IPS-15b (cell line): ENCODE data around the gene AAGAB.

ENCODE experiments used
- H3K27me3 ChIP-seq: one replicate; pipeline ENCODE4 v1.6.1; 2013; ENCODE audit warnings: low read length; ENCODE audit not compliant: control insufficient read depth, insufficient read depth
- H3K36me3 ChIP-seq: one replicate; pipeline ENCODE4 v1.6.1; 2013; ENCODE audit warnings: low read length; ENCODE audit not compliant: control insufficient read depth, insufficient read depth
- H3K4me1 ChIP-seq: one replicate; pipeline ENCODE4 v1.6.1; 2013; ENCODE audit warnings: mild to moderate bottlenecking, low read length; ENCODE audit not compliant: control insufficient read depth, insufficient read depth
- H3K4me3 ChIP-seq: one replicate; pipeline ENCODE4 v1.5.1; 2013; ENCODE audit warnings: low read depth, low read length
- H3K9ac ChIP-seq: one replicate; pipeline ENCODE4 v1.6.1; 2013; ENCODE audit warnings: low read depth, mild to moderate bottlenecking, low read length
- H3K9me3 ChIP-seq: one replicate; pipeline ENCODE4 v1.6.1; 2013; ENCODE audit warnings: mild to moderate bottlenecking, low read length; ENCODE audit not compliant: control insufficient read depth, insufficient read depth

The AAGAB gene

DNA sequence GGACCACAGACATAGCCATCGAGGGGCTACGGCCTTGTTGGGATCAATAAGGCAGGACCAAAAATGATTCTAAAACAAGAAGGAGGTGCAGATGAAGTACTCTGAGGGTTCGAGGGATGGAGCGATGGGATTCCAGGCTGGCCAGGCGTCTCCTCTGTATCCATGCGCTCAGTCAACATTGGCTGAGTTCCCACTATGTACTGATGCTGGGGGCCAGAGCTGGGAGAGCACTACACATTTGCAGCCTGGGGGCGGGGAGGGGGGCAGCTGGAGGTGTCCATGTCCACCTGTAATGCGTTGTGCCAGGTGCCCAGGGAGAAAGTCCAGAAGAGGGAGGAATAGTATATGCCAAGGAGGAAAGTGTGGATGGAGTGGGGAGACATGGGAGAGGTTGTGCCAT is 81.5 kb downstream of the AAGAB start:
- H3K36me3 ChIP-seq = peaks cover 23% of the 10 kb centered on the region
- H3K9me3 ChIP-seq = no peaks in the 10 kb centered on the region
- H3K9ac ChIP-seq = no peak overlapping the region
- H3K4me3 ChIP-seq = no peak overlapping the region
- peaks cover 12% of the 10 kb centered on the region for H3K4me1 ChIP-seq
- H3K27me3 ChIP-seq = no peaks in the 10 kb centered on the region

DNA sequence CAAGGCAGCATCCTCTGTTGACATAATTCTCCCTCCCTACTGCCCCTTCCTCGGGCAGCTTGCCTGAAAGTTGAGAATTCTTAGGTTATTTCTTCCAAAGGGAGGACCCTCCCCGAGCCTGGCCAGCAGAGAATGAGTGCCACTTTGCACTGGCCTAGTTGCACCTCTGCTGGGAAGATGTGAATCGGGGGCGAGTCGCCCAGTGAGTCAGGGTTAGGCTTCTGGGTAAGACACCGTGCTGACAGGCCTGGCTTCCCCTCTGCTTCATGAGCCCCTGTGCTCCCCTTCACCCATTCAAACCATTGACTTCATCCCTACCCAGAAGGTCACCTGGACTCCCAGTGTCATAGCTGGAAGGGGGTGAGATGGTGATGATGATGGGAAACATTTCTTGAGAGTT is 82.3 kb downstream of the AAGAB start:
- no peaks in the 10 kb centered on the region for H3K9me3 ChIP-seq
- H3K9ac ChIP-seq = no peak overlapping the region
- peaks cover 12% of the 10 kb centered on the region for H3K4me1 ChIP-seq
- no peak overlapping the region for H3K4me3 ChIP-seq
- peaks cover 24% of the 10 kb centered on the region for H3K36me3 ChIP-seq
- no peaks in the 10 kb centered on the region for H3K27me3 ChIP-seq

DNA sequence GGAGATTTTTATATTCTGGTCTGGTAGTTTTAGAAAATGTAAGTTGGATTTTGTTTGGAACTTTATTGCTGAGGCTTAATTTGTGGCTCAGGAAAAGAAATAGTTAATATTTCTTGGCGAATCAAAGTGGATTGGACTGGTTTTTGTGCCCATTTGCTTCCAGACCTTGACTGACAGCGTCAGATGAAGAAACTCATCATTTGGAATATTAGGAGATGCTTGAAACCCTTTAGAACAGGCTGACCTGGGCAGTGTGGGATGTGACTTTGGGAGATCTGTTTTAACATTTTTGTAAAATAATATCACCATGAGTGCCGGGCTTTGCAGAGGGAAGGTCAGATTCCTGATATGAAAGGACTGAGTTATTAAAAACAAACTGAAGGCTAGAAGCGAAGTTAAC is 83.0 kb downstream of the AAGAB start:
- peaks cover 14% of the 10 kb centered on the region for H3K4me1 ChIP-seq

DNA sequence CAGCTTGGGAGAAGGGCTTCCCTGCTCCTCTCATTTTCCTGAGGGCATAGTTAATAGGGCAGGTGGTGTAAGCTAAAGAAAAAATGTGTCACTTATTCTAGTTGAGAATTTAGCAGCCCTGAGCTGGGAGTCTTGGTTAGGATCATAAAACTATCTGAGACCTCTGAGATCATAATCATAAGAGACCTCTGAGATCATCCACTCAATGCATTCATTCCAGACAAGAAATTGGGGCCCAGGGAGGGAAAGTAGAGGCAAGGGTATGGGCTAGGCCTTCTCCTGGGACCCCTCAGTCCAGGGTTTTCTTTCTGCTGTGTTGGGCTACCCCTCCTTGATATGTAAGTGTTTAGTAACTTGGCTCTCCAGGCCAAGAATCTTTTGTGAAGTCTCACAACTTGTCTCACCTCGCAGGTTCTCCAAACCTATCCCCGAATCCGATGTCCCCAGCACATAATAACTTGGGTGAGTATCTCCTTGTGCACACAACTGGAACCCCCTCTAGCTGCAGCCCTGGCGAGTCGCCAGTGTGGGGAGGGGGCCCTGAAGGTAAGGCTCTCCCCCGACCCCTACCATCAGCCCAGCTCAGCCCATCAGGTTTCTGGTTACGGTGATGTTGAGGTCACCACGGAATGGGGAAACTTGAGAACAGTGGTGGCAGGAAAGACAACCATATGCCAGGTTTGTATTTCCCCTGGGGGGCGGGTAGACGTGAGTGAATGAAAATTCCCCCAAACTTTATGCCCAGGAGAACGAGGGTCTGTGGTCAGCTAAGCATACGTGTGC is 84.1 kb downstream of the AAGAB start:
- H3K9ac ChIP-seq = no peak overlapping the region
- H3K27me3 ChIP-seq = no peaks in the 10 kb centered on the region
- peaks cover 21% of the 10 kb centered on the region for H3K36me3 ChIP-seq
- no peaks in the 10 kb centered on the region for H3K9me3 ChIP-seq
- peaks cover 14% of the 10 kb centered on the region for H3K4me1 ChIP-seq
- H3K4me3 ChIP-seq = no peak overlapping the region

More for the DNA sequence above, 83.0 kb downstream of the AAGAB start:
- Histone ChIP-seq H3K36me3 (peaks cover 27% of the 10 kb centered on the region), H3K4me3 (no peak overlapping the region), H3K9me3 (no peaks in the 10 kb centered on the region), H3K27me3 (no peaks in the 10 kb centered on the region), H3K9ac (no peak overlapping the region)

DNA sequence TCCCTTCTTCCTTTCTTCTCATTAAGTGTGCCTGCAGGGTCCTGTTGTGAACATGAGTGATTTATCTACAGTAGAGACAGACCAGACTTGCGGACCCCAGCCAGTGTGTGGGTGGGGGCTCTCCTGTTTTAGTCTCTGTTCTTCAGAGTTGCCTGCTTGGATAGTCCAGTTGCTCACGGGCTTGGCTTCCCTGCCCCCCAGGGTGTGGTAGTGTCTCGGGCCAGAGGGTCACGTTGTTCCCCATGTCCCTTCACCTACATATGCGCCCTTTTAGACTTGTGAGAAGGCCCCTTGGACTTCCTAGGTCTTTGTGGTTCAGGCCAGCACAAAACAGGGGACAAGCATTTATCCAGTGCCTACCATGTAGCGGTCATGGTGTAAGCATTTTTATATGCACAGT is 85.8 kb downstream of the AAGAB start:
- no peaks in the 10 kb centered on the region for H3K9me3 ChIP-seq
- H3K27me3 ChIP-seq = no peaks in the 10 kb centered on the region
- H3K36me3 ChIP-seq = peaks cover 19% of the 10 kb centered on the region
- peaks cover 21% of the 10 kb centered on the region for H3K4me1 ChIP-seq
- H3K4me3 ChIP-seq = no peak overlapping the region
- no peak overlapping the region for H3K9ac ChIP-seq

DNA sequence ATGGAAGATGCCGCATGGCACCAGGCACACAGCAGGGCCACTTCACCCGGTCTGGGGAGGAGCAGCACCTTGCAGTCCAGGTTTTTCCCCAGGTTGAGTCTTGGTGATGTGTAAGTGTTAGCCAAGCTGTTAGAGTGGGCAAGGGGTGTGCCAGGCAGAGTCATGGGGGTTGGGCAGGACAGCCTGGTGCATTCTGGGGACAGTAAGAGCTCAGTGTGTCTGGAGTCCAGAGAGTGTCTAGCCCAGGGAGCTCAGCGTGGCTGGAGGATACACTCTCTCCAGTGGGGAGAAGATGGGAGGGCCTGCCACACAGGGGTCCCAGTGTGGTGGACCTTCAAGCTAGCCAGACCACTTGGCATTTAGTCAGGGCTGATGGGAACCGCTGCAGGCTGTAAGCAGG is 87.4 kb downstream of the AAGAB start:
- Histone ChIP-seq H3K4me3 (no peak overlapping the region), H3K9me3 (no peaks in the 10 kb centered on the region), H3K27me3 (no peaks in the 10 kb centered on the region), H3K9ac (no peak overlapping the region), H3K36me3 (peaks cover 19% of the 10 kb centered on the region), H3K4me1 (peaks cover 21% of the 10 kb centered on the region)

DNA sequence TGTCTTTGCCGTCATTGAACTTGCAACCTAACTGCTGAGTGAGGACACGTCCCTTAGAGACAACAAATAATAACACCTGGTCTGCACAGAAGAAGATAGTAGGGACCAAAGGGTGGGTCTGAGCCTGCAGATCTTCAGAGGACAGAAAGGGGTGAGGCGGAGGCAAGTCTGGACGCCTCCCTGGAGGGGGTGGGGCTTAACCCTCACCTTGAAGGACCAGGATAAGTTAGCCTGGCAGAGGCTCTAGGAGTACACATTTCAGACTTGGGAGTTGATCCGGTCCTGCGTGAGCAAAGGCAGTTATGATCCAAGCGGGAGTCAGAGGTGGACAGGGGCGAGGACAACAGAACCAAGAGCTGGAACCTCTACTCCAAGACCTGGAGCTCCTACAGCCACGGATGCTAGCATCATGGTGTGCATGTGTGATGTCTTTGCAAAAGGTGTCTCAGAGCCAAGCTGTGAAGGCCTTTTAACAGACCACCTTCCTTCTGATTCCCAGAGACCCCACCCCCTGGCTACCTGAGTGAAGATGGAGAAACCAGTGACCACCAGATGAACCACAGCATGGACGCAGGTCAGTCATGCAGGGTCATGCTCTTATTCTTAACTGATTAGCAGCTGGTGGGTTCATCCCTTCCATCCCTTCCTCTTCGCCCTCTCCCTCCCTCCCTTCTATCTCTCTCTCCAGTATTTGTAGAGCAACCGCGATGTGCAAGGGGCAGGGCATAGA is 88.0 kb downstream of the AAGAB start:
- H3K4me3 ChIP-seq = peak overlapping the region; percentile 6
- H3K4me1 ChIP-seq = peaks cover 21% of the 10 kb centered on the region
- H3K9ac ChIP-seq = peak overlapping the region; percentile 2
- H3K36me3 ChIP-seq = peaks cover 19% of the 10 kb centered on the region
- no peaks in the 10 kb centered on the region for H3K27me3 ChIP-seq
- H3K9me3 ChIP-seq = no peaks in the 10 kb centered on the region

DNA sequence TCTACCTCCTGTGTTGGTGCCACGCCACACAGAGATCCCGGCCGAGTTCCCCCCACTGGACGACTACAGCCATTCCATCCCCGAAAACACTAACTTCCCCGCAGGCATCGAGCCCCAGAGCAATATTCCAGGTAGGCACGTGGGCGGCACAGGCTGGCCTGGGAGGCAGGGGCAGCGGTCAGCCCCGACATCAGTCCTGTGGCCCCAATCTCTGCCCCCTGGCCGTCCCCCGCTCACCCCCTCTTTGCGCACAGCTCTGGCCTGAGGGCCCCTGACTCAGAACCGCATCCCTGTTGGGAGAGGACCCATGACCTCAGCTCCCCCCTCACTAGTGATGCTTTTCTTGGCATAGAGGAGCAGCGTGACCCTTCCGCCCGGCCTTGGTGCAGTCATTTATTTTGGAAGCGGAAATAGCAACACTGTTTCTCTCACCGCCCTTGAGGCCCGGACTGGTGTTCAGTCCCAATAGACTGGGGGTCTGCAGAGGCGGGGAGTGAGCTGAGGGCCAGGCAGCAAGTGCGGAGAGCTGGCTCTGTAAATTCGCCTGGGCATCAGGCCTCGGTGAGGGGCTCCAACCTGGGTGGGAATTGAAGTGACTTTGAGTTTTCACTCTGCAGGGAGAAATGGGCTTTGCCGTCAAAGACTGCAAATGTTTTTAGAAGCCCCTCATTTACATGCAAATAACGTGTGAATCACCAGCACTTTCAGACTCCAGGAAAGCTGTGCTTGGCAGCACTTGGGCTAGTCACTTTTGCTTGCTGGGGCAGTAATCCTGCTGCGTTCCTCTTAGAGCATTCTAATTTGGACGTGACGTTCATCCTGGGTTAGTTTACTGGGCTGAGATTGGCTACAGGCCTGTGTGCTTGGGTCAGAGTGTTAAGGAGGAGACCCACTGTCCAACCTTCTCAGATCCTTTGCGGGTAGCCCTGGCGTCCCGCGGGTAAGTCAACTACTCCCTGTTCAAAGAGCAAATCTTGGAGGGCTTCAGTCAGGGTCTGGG is 88.9 kb downstream of the AAGAB start:
- H3K9me3 ChIP-seq = no peaks in the 10 kb centered on the region
- H3K9ac ChIP-seq = peak overlapping the region; percentile 2
- no peaks in the 10 kb centered on the region for H3K27me3 ChIP-seq
- H3K36me3 ChIP-seq = peaks cover 13% of the 10 kb centered on the region
- H3K4me1 ChIP-seq = peaks cover 21% of the 10 kb centered on the region
- H3K4me3 ChIP-seq = peak overlapping the region; percentile 11

DNA sequence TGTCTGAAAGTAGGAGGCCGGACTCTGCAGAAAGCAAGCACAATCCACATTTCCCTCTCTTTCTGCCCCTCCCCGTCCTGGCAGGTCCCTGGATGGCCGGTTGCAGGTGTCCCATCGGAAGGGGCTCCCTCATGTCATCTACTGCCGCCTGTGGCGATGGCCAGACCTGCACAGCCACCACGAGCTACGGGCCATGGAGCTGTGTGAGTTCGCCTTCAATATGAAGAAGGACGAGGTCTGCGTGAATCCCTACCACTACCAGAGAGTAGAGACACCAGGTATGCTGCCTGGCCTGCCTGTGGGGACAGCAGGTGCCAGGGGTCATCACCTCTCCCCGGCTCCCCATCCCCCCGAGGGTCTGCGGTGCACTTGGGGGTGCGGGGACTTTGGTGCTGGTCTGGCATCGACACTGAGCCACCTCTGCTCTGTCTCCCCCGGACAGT is 89.6 kb downstream of the AAGAB start:
- no peaks in the 10 kb centered on the region for H3K9me3 ChIP-seq
- no peak overlapping the region for H3K4me3 ChIP-seq
- H3K9ac ChIP-seq = no peak overlapping the region
- peaks cover 9% of the 10 kb centered on the region for H3K36me3 ChIP-seq
- H3K27me3 ChIP-seq = no peaks in the 10 kb centered on the region
- peaks cover 21% of the 10 kb centered on the region for H3K4me1 ChIP-seq

DNA sequence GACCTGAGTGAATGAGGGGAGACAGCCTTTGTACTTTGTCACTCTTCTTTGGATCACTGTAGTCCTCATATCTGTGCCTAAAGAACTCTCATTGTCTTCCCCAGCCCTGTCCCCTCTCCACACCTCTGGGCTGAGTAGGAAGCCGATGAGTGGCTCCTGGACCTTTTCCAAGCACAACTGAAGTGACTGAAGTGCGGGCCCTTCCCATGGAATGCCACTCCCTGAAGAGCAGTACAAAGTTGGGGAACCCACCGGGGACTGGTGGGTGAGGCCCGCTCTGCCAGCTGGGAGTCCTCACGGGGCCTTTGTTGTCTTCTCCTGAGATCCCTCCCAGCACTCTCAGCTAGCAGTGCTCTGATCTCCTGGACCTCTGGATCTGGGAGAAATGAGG is 90.1 kb downstream of the AAGAB start:
- Histone ChIP-seq H3K36me3 (peaks cover 9% of the 10 kb centered on the region), H3K9me3 (no peaks in the 10 kb centered on the region), H3K27me3 (no peaks in the 10 kb centered on the region), H3K4me1 (peaks cover 21% of the 10 kb centered on the region), H3K9ac (no peak overlapping the region), H3K4me3 (no peak overlapping the region)

DNA sequence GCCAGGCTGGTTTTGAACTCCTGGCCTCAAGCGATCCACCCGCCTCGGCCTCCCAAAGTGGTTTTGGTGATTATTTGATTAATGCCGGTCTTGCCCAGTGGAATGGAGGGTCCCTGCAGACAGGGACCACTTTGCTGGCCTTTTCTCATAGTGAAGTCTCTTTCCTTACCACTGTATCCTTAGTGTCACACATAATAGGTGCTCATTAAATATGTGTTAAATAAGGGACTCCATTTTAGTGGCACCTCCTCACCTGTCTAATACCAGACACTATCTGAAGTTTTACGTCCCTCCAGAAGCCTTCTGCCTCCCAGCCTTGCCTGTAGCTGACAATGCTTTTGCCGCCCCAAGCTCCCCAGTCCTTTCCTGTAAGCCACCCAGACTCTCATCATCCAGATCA is 91.3 kb downstream of the AAGAB start:
- Histone ChIP-seq H3K9ac (no peak overlapping the region), H3K27me3 (no peaks in the 10 kb centered on the region), H3K9me3 (no peaks in the 10 kb centered on the region), H3K36me3 (peaks cover 7% of the 10 kb centered on the region), H3K4me3 (no peak overlapping the region), H3K4me1 (peaks cover 21% of the 10 kb centered on the region)
